Measurements from ENCODE around the gene MVD.

DNA sequence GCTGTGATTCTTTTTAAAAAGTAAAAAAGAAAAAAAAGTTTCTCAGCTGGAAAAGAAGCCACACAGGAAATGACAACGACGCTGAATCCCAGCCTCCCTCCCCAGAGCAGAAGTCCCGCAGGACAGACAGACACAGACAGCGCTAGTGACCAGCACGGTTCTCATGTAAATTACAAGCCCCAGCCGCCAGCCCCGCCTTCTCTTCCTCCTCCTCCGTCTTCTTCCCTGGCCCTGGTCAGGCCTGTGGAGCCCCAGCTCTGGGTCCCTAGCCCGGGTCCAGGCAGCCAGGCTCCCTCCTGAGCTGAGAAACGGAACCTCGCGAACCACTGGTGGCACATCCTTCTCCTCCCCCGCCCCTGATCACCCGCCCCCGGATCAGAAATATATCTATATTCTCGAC, 31.5 kb downstream of the MVD start:
- TF ChIP-seq, protein P1, sequence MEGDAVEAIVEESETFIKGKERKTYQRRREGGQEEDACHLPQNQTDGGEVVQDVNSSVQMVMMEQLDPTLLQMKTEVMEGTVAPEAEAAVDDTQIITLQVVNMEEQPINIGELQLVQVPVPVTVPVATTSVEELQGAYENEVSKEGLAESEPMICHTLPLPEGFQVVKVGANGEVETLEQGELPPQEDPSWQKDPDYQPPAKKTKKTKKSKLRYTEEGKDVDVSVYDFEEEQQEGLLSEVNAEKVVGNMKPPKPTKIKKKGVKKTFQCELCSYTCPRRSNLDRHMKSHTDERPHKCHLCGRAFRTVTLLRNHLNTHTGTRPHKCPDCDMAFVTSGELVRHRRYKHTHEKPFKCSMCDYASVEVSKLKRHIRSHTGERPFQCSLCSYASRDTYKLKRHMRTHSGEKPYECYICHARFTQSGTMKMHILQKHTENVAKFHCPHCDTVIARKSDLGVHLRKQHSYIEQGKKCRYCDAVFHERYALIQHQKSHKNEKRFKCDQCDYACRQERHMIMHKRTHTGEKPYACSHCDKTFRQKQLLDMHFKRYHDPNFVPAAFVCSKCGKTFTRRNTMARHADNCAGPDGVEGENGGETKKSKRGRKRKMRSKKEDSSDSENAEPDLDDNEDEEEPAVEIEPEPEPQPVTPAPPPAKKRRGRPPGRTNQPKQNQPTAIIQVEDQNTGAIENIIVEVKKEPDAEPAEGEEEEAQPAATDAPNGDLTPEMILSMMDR (IDR thresholded peaks at IDR 0.05) = no peak
- no peak for TF ChIP-seq POLR2A (IDR thresholded peaks at IDR 0.05)

Data from esophagus squamous epithelium (tissue), 4 donors.